NCI-H69 (cell line): ENCODE data around the gene NKX3-2.
"Not testable (repeated sequence)": the region's sequence is repeated elsewhere in the genome, so short reads cannot be mapped to it uniquely, and the experiment has no call there.

Experiments used
- DNase-seq: peaks from one replicate; lab custom pipeline; 2025; lab: John Stamatoyannopoulos, UW

Gene NKX3-2

DNA sequence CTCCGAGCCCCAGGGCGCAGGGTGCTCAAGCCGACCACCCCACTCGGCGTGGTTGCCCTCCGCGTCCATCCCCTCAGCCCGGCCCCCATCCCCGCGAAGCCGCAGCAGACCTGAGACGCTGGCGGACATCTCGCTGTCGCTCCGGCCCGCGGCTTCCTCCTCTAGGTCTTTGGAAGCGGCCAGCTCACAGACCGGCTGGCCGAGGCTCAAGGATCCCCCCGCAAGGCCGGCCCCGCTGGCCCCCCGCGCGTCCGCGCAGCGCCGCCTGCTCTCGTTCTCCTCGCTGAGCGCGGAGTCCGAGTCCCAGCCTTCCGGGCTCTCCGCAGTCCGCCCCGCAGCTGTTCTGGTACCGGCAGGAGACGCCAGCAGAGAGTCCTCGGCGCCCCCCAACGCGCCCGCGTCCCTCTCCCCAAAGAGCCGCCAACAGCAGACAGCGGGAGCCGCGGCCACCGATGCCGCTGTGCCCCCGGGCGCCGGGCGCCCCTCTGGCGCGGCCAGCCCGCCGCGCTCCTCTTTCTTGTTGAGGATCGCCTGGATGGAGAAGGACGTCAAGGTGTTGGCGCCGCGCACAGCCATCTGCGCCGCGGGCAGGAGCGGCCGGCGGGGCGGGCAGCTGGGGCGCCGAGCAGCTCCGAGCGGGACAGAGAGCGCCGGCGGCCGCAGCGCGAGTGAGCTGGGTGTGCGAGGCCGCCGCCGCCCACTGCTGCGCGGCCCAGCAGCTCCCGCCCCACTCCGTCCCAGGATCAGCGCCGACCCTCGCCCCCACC, at the start of gene NKX3-2:
Gene NKX3-2 (minus strand): TSS at position 670 of the 767 bp plus-strand sequence. CDS start 94 bp downstream, at position 576.
- peak; percentile 77 for DNase-seq

DNA sequence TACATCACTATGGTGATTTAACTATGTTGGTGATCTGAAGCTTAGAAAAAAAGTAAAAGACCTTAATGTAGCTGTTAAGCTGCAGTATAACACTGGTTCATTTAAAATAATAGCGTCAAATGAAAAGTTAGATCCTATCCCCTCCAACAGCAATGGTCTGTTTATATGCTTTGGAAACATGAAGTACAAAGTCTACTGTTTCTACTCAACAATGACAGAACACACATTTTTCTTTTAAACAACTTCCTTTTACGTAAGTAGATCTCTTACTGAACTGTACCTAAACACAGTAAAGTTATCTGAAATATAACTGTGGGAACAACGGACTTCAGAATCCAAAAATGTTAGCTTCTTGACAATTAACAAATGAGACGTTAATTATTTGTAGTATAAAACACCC, 47.9 kb upstream of the NKX3-2 start:
- no peak for DNase-seq

DNA sequence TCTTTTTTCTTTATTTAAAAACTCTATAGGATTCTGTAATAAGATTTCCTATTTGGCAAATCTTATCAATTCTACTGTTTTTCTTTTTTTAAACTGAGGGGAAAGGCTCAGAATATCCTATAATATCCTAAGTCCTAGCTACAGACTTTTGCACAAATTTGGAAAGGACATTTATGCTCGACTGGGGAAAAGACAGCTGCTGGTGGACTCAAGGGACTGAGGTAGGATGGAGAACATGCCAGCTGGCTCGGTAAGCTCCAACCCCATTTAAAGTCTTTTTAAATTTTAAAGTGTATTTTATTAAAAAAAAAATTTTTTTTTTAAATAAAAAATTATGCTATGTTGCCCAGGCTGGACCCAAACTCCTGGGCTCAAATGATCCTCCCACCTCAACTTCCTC, 46.5 kb upstream of the NKX3-2 start:
- no peak for DNase-seq

GRCh38 chr4:13588954-13589353, 44.6 kb upstream of the NKX3-2 start:
- DNase-seq, result no peak

DNA sequence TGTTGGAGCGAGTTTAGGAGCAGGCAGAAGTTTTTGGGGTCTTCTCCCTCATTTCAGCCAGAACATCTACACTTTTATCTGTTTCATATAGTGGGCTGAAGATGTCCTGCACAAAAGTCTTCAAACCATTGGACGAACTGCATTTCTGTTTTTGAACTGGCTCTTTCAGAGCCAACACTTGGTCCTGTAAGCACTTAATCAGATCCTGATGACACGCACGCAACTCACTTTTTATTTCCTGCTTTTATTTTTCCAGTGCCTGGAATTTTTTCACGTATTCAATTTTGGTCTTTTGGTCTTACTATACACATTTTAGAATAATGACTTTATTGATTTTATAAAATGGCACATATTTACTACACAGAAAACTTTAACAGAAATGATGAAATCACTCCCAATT, 40.2 kb upstream of the NKX3-2 start:
- DNase-seq, result no peak

DNA sequence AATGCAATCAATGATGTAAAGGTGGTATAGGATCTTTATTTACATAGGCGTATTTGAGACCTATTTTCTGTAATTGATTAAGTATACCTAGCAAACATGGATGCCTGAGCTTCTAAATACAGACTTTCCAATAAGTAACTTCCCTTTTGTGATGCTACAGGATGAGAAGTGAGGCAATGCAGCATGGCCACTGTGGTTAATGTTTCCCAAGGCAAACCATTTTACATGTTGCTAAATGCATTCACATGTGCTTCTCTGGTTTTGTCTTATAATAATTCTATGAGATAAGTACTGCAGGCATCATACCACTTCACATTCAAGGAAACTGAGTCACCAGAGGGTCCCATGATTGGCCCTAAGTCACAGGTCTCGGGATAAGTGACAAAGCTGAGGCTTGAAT, 35.7 kb upstream of the NKX3-2 start:
- no peak for DNase-seq

DNA sequence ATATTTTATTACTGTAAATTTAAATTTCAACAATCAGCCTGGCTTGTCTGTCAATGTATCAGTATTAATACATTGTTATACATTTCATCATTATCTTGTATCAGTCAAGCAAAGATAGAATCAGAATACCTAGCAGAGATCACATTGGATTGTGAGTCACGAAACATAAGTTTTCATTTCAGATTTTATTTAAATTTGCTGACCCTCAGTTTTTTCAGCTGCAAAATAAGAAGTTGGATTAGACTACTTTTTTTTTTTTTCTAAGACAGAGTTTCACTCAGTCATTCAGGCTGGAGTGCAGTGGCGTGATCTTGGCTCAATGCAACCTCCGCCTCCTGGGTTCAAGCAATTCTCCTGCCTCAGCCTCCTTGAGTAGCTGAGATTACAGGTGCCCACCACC, 33.4 kb upstream of the NKX3-2 start:
- no peak for DNase-seq

DNA sequence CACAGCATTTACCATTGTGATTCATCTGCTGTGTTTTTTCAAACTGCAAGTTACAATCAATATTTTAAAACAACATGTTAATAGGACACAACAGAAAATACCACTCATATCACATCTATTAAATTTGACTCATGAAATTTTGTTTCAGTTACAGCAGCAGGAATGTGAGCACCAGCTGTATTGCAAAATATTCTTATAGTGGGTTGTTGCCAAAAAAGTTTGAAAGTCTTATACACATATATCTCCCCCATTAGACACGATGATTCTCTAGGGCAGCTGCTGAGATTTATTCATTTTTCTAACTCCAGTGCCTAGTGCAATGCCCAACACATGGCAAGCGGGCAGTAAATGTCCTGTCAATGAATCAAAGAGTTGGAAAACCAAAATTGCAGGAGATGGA, 26.6 kb upstream of the NKX3-2 start:
- no peak for DNase-seq

DNA sequence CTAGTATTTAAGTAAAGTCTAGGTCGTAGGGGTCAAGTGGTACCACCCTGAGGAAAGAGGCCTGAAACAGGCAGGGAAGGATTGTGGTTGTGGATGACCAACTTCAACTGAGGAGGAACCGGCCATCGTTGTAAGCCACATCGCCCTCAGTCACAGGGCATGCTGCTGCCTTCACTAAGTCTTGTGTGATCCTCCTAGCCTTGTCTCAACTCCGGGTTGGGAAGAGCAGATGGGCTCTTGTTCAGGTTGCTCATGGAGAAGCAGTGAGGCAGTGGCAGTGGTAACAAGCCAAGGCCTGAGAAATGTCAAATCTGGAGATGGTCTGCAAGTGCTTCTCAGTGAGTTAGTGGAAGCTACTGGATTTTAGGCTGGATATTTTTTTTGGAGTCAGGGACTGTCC, 22.8 kb upstream of the NKX3-2 start:
- DNase-seq, result no peak

GRCh38 chr4:13562876-13563275, 18.6 kb upstream of the NKX3-2 start:
- no peak for DNase-seq

DNA sequence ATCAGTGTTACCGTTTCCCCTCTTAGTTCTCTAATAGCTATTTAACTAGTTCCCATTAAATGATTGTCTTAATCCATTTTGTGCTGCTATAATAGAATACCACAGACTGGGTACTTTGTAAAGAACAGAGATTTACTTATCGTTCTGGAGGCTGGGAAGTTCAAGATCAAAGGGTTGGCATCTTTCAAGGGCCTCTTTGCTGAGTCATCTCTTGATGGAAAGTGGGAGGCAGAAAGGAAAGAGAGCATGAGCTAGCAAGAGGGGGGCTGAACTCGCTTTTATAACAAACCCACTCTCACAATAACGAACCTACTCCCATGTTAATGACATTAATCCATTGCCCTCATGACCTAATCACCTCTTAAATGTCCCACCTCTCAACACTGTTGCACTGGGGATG, 17.4 kb upstream of the NKX3-2 start:
- DNase-seq, result no peak

DNA sequence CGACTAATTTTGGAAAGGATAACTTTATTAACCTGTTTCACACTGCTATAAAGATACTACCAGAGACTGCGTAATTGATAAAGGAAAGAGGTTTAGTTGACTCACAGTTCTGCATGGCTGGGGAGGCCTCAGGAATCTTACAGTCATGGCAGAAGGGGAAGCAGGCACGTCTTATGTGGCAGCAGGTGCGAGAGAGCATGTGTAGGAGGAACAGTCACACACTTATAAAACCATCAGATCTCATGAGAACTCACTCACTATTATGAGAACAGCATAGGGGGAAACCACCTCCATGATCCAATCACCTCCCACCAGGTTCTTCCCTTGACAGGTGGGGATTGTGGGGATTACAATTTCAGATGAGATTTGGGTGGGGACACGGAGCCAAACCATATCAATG, 15.8 kb upstream of the NKX3-2 start:
- not testable (repeated sequence) for DNase-seq

DNA sequence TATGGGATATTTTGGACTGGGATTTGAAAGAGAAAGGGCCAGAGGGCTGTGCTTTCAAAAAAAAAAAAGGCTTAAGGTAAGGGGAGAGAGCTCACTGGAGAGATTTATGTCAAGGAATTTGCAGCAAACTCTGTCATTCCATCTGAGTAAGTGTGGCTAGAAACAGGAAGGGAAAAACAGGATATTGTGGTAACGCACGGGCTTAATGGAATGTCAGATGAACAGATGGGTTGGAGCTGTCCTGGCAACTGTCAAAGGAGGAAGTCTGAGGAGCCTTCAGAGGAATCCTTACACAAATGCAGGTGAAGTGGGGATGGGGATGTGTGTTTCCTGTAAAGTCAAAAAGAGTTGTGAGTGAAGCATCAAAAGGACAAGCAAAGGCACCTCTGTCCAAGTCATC, 15.1 kb upstream of the NKX3-2 start:
- no peak for DNase-seq

GRCh38 chr4:13558881-13559280, 14.6 kb upstream of the NKX3-2 start:
- no peak for DNase-seq

GRCh38 chr4:13555325-13555724, 11.0 kb upstream of the NKX3-2 start:
- DNase-seq, result no peak

- DNase-seq, result no peak
These were observed 8.8 kb upstream of the NKX3-2 start for GRCh38 chr4:13553081-13553480.

- DNase-seq, result peak; percentile 87
These were observed 4.8 kb upstream of the NKX3-2 start for GRCh38 chr4:13548984-13549546.

GRCh38 chr4:13548059-13548983, 4.0 kb upstream of the NKX3-2 start:
- peak; percentile 69 for DNase-seq

GRCh38 chr4:13547485-13548041, 3.3 kb upstream of the NKX3-2 start:
- peak; percentile 85 for DNase-seq

DNA sequence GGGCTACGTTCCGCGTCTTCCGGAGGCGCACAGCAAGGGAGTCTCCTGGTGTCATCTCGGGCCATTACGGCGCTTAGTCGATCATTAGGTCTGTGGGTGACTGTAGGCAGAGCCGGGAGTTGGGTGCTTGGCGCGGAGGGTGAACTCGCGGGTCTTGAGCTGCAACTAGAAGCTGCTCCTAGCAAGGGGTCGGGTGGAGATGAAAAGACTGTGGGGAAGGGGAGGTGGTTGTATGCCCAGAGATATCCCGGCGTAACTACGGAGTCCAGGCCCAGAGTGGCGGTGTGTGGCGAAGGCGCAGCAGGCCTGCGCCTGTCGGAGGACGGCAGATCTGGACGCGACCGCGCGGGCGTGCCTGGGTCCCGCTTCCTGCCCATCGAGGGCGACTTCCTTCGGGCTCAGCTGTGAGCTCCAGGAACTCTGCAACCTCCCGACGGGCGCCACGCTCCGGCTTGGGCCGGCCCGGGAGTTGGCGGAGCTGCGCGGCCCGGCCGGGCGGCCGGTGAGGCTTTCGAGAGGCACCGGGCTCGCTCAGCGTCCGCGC, 2.7 kb upstream of the NKX3-2 start:
- DNase-seq, result peak; percentile 71

GRCh38 chr4:13546142-13546940, 2.0 kb upstream of the NKX3-2 start:
- DNase-seq, result no peak
